Superior temporal gyrus (tissue), 1 donor: ENCODE results near the gene SERPINA10.
"Not testable (repeated sequence)": the region's sequence is repeated elsewhere in the genome, so short reads cannot be mapped to it uniquely, and the experiment has no call there.

Experiments used
- DNase-seq: peaks from one replicate; pipeline ENCODE4 v3.0.0-alpha.2; 2016; ENCODE audit errors: extremely low spot score

The SERPINA10 gene

GRCh38 chr14:94313991-94314655 lies 21.1 kb upstream of the SERPINA10 start:
- DNase-seq = no peak

DNA sequence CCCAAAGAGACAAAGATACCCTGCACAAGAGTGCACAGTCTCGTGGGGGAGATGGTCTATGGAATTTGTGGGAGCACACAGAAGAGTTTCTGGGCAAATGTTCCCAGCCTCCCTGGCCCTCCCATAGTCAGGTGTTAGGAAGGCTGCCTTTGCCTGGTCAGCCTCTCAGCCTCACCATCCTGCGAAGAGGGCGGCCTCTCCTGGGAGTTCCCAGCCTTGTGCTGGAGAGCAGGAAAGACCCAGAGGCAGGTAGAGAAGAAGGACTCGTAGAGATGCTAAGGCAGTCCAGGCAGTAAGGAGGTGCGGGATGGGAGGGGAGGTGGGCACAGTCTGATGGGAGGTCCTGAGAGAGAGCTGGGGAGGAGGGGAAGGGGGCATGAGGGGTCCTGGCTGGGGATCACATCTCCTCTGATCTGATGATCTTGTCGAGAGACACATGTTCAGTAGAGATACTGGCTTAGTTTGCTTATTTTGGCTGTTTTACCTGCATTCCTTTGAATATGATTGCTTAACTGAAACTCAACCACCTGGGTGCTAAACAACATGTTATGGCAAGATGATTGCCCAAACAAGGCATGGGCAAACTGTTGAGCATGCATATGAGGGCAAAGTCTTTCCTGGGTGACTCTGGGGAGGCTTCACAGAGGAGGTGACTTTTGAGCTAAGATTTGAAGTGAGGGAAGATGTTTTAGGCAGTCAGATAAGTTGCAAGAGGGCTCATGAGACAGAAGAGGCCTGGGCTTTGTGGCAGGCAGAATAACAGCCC lies 19.6 kb upstream of the SERPINA10 start:
- DNase-seq = no peak

DNA sequence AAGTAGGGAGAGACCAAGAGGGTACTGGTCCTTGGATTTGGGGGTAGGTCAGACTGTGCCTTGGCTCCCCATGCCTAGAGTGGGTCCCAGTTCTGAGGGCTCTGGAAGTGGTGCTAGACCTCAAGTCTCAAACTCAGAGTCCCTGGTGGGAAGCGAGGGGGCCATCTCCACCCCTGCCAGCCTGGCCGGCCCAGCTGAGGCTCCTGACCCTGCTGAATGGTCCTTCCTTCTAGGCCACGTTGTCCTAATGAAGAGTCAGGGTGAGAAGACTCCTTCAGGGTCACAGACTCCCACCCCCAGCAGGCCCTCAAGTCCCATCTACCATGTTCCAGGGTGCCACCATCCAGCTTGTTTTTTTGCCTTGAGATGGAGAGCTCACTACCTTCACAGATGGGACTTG lies 17.2 kb upstream of the SERPINA10 start:
- DNase-seq = no peak

DNA sequence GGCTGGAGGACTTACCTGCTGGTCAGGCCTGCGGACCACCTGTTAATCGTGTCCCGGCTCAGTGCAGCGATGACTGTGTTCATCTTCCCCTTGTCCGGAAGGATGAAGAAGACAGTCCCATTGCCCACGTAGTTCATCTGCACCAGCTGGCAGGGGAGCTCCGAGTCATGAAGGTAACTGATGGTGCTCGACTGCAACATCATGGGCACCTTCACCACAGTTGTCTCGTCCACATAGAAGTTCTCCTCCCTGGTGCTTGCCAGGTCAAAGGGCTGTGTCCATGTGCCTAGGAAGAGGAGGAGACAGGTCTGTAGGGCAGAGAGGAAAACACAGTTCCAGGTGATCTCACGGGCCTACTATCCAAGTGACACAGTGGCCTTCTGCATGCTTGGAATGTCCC lies 16.7 kb upstream of the SERPINA10 start:
- no peak for DNase-seq

DNA sequence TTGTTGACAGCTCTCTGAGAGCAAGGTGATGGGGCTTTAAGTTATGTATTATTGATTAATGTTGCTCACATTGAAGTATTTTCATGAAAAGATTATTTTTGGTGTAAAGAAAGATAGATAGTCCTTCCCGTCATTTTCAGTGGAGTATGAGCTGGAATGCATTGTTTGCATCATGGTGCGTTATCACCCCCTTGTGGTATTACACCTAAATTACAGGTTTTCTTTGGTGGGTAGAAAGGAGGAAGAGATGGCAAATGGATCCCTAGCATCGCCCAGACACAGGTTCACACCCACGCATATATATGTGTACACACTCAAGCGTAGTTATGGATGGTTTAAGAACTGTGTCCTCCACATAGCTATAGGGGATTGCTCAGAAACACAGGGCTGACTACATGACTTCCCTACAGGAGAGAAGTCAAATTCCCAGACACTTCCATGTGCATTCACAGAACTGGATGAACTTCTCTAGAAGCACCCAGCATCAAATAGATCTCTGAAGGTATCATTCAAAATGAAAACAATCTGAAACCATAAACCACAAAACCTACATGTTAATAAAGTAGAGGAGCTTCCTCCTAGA lies 14.4 kb upstream of the SERPINA10 start:
- no peak for DNase-seq

DNA sequence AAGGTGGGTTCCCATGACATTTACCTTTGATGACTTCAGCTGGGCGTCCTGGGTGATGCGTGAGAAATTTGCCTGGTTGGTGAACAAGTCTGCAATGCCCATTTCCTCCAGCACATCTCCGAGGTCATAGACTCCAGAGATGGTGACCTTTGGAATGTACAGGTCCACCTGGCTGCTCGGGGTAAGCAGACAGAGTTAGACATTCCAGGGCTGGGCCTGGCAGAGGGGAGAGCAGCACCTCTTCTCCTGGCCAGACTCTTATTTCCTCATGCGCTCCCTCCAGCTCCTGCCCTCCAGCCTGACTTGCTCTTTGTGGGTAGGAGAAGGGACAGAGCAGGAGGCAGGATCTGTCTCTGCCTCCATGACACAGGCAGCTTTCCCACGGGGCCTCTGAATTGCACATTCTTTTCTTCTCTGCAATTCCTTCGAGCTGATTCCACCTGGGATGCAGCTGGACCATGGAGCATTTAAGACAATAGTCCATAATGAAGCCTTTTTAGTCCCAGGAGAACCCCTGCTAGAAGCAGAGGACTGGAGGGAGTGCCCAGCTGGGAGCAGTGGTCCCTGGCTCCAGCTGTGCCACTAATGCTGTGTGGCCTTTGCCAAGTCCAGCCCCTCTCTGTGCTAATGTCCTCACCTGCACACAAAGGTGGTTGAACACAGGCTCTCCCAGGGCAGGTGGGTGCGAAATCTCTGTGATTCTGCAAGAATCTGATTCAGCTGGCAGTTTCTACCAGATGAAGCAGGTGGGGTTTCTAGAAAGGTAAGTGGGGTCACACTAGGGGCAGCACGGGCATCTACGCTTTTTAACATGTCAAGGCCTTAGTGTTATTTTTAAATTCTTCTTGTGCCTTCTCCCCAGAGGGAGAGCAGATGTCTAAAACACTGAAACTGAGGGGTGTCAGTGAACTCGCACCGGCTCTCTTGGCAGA lies 13.2 kb upstream of the SERPINA10 start:
- DNase-seq = no peak

- DNase-seq = no peak
Measured at GRCh38 chr14:94305620-94306019, 12.6 kb upstream of the SERPINA10 start.

GRCh38 chr14:94304243-94304642 lies 11.2 kb upstream of the SERPINA10 start:
- DNase-seq = no peak

DNA sequence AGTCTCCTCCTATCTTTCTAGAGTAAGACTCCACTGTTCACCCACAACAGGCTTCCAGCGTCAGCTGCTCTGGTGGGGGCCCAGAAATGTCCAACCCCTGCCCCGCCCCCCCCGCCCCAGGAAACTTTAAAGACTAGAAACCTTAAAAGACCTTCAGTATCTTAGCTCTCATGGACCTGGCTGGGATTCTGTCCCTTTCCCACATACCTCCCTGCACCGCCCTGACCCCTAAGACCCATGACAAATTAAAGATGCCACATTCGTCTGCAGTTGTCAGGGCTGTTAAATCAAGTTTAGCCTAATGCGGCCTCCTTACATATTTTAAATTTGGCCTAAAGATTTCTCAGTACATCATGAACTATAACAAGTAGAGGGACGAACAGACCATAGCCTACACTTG lies 10.0 kb upstream of the SERPINA10 start:
- DNase-seq = no peak

DNA sequence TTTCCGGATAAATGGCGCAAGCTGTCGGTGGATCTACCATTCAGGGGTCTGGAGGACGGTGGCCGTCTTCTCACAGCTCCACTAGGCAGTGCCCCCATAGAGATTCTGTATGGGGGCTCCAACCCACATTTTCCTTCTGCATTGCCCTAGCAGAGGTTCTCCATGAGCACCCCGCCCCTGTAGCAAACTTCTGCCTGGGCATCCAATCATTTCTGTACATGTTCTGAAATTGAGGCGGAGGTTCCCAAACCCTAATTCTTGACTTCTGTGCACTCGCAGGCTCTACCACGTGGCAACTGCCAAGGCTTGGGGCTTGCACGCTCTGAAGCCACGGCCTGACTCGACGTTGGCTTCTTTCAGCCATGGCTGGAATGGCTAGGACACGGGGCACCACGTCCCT lies 5.1 kb upstream of the SERPINA10 start:
- DNase-seq = no peak

- DNase-seq = not testable (repeated sequence)
Measured at GRCh38 chr14:94296181-94296545, 3.1 kb upstream of the SERPINA10 start.

GRCh38 chr14:94295360-94296180 lies 2.5 kb upstream of the SERPINA10 start:
- no peak for DNase-seq

DNA sequence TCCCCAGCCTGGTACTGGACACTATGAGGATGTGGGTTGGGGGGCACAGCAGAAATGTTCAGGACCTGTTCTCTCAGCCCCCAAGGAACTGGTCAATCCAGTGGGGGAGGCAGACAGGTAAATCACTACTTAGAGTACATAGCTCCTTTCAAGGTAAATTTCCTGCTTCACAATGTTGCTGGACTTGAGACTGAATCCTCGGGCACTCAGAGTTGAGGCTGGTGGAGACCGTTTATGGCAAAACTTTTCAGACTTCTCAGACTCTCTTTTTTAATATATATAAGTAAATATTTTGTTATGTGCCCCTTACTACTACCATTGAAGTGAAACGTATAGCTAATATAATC lies 483 bp upstream of the SERPINA10 start:
- no peak for DNase-seq

- no peak for DNase-seq
Measured at GRCh38 chr14:94292526-94292871, 569 bp downstream of the SERPINA10 start.

- DNase-seq = no peak
Measured at GRCh38 chr14:94291906-94292525, 1.1 kb downstream of the SERPINA10 start.

GRCh38 chr14:94291159-94291905 lies 1.7 kb downstream of the SERPINA10 start:
- no peak for DNase-seq

DNA sequence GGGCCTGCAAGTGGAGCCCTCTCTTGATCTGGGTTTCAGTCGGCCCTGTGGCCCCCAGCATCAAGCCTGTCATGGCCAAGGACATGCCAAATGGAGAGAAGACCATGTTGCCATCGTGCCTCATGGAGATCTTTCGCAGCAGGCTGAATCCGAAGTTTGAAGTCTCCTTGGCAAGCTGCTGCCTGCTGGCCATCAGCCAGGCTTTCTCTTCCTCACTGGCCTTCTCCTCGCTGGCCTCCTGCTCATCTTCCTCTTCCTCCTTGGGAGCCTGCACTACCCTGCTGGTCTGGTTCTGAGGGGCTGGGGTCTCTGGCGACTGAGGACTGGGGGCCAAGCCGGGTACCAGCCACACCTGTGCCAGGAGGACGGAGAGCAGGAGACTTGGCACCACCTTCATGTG lies 2.9 kb downstream of the SERPINA10 start:
- no peak for DNase-seq

GRCh38 chr14:94288610-94289465 lies 4.2 kb downstream of the SERPINA10 start:
- DNase-seq = no peak

DNA sequence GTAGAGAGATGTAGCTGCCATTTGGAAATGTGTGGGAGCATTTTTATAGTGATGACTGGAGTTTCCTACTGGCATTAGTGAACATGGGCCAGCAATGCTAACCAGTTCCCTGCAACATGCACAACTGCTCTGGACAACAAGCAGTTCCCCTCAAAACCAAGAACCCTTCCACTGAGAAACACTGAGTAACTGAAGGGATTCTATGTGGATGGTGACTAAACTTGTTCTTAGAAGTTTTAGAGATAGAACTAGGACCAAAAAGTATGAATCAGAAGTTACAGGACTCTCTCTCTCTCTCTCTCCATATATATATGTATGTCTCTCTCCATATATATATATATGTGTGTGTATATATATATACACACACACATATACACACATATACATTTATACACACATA lies 7.9 kb downstream of the SERPINA10 start:
- DNase-seq = no peak
